GM18511 (cell line): Measurements from ENCODE around the gene CR1L.
"Not testable (repeated sequence)": the region's sequence is repeated elsewhere in the genome, so short reads cannot be mapped to it uniquely, and the experiment has no call there.

Source experiments
- ATAC-seq: cut with Tn5 transposase; IDR thresholded peaks from one replicate; pipeline ENCODE4 v1.9.1; 2021; ENCODE audit warnings: mild to moderate bottlenecking, moderate library complexity; ENCODE audit not compliant: unreplicated experiment

CR1L gene

GRCh38 chr1:207645635-207646081 lies 725 bp downstream of the CR1L start:
- no peak for ATAC-seq

DNA sequence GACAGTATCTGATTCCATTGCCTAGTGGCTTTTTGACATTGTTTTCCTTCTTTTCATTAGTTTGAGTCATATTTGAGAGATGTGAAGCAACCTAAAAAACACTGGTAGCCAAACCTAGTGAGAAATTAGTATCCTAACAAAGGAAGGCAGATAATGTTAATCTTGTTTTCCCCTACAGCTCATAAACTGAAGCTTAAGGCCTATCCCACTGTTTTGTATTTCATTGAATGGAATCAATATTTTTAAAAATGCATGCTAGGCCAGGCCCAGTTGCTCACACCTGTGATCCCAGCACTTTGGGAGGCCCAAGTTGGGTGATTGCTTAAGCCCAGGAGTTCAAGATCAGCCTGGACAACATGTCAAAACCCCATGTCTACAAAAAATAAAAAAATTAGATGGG lies 1.2 kb downstream of the CR1L start:
- ATAC-seq = no peak

- ATAC-seq = no peak
Observed at GRCh38 chr1:207646944-207647579, 2.1 kb downstream of the CR1L start.

DNA sequence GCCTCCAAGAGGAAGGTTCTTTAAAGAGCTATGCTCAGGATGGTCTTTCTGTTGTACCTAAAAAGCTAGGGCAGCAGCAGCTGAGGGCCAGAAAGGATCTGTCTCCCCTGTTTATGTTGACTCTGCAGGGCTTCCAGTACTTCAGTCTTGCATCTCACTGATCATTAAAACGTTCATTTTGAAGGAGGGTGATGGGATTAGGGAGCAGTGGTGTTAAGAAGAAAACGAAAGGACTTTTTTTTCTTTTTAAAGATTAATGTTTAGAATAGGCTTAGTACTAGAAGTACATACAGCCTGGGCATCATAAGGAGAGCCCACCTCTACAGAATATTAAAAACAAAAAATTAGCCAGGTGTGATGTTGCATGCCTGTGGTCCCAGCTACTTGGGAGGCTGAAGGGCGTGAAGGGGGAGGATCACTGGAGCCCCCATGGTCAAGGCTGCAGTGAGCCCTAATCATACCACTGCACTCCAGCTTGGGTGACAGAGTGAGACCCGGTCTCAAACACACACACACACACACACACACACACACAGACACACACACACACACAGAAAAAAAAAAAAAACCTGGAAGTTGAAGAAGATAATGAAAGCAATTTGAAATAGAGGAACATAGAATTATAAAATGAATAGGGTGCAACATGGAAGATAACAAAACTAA lies 2.9 kb downstream of the CR1L start:
- ATAC-seq = no peak

GRCh38 chr1:207648334-207649209 lies 3.6 kb downstream of the CR1L start:
- no peak for ATAC-seq

DNA sequence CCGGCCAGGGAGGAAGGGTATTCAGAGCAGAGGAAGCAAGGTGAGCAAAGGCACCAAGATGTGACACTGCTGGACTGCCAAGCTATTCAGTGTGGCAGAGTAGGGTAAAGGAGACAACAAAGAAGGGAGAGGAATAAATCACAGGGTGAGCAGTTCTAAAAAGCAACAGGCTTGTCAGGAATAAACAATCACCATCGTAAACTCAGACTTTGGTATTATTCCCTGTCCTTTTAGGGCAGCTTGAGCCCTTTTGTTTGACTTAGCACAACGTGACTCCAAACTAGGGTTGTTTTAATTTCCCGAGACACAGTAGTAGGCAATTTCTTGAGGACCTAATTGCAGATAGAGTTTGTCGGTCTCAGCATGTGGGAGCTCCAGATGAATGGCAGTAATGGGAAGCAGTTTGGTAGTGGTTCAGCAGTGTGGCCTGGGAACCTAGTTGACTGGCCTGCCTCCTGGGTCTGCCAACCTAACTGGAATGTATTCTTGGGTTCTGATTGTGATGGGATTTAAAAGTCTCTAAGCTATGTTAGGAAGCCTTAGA lies 4.3 kb downstream of the CR1L start:
- ATAC-seq = no peak

GRCh38 chr1:207649865-207650580 lies 5.1 kb downstream of the CR1L start:
- ATAC-seq = peak; percentile 33

DNA sequence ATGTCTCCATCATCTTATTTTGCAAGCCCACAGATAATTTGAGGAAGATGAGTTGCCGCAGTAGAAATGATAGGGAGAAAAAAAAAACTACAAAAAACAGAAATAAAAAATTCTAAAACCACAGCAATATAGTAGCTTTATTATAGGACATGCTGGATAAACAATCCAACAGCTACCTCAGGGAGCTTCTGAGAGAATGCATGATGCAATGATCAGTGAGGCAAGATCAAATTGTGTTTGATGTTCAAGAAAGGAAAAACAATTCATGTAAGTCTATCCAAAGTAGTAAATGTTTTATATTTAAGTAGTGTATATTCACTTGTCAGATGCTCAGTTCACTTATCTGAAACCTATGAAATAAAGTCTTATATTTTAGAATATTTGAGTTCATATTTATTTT lies 6.7 kb downstream of the CR1L start:
- ATAC-seq = no peak

DNA sequence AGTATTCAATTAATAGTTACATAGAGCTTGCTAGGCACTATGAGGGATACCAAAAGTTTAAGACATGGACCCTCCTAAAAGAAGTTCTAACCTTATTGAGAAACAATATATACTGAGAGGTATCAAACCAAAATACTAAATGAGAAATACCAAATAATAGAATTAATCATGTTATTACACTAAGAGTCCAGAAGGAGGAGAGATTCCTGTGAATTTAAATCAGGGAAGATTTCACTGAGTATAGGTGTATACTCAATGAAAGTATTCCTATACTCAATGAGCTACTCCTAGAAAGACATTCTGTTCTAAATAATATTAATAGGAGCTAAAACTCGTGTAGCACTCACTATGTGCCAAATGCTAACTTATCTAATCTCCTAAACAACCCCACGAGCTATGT lies 9.4 kb downstream of the CR1L start:
- no peak for ATAC-seq

GRCh38 chr1:207658408-207658807 lies 13.5 kb downstream of the CR1L start:
- no peak for ATAC-seq

GRCh38 chr1:207658904-207659485 lies 14.1 kb downstream of the CR1L start:
- no peak for ATAC-seq

DNA sequence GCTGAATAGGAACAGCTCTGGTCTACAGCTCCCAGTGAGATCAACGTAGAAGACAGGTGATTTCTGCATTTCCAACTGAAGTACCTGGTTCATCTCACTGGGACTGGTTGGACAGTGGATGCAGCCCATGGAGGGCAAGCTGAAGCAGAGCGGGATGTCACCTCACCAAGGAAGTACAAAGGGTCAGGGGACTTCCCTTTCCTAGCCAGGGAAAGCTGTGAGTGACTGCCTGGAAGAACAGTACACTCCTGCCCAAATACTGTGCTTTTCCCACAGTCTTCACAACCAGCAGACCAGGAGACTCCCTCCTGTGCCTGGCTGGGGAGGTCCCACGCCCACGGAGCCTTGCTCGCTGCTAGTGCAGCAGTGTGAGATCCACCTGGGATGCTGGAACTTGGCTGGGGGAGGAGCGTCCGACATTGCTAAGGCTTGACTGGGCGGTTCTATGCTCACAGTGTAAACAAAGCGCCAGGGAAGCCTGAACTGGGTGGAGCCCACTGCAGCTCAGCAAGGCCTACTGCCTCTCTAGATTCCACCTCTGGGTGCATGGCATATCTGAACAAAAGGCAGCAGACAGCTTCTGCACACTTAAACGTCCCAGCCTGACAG lies 14.7 kb downstream of the CR1L start:
- no peak for ATAC-seq

GRCh38 chr1:207661420-207661819 lies 16.5 kb downstream of the CR1L start:
- not testable (repeated sequence) for ATAC-seq

- ATAC-seq = no peak
Observed at GRCh38 chr1:207666342-207666741, 21.4 kb downstream of the CR1L start.

GRCh38 chr1:207669528-207670009 lies 24.6 kb downstream of the CR1L start:
- no peak for ATAC-seq

GRCh38 chr1:207670192-207670591 lies 25.3 kb downstream of the CR1L start:
- peak; percentile 61 for ATAC-seq

GRCh38 chr1:207670997-207671396 lies 26.1 kb downstream of the CR1L start:
- no peak for ATAC-seq

DNA sequence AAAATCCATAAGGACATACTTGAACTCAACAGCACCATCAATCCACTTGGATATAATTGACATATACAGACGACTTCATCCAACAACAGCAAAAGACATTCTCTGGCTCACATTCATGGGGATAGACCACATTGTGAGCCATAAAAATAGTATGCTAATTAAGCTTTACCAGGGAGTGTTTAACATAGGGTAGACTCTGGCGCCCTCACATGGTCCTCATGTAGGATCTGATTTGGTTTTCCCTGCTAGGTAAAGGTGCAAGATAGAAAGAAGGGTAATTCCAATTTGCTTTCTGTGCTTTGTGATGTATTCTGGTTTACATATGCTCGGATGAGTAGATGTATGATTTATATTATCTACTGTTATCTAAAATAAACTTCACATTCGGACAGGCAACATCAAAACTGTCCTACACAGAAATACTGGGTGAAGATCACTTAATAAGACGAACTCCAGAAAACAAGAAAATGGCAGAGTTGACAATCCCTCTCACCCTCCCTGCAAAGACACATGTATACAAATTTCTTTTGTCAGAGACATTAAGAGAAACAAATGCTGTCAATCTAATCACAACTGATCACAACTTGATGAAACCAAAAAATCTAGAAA lies 27.7 kb downstream of the CR1L start:
- ATAC-seq = no peak

DNA sequence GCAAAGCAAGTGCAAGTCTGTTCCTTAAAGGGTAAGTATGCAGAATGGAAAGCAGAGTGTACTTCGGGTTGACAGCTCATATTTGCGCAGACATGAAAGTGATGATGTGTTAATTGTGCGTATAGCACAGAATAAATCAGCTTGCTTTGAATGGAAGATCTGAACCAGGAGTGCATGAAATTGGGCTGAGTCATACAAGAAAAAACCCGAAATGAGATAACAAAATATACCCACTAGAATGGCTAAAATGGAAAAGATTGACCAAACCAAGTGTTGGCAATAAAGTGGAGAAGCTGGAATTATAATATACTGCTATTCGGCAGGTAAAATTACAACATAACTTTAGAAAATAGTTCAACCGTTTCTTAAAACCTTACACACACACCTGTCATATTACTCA lies 28.5 kb downstream of the CR1L start:
- no peak for ATAC-seq
